HepG2 (cell line): ENCODE results near the gene ATN1. TPM values are rescaled to one million over a fixed set of nuclear protein-coding genes. Genes with fewer than 3 reads are reported as not detected.

Source experiments
- ETV6 ChIP-seq: sonication (generic); formaldehyde crosslinking; conservative IDR thresholded peaks from 2 replicates; pipeline ENCODE4 v1.4.0; 2020; ENCODE audit warnings: missing genetic modification reagents
- GZF1 ChIP-seq: sonication (generic); formaldehyde crosslinking; IDR thresholded peaks from 2 replicates; pipeline ENCODE4 v1.5.1; 2020; ENCODE audit warnings: mild to moderate bottlenecking, missing genetic modification reagents
- HDAC1 ChIP-seq: sonication (generic); formaldehyde crosslinking; IDR thresholded peaks from 2 replicates; pipeline ENCODE4 v1.5.1; 2020; ENCODE audit warnings: mild to moderate bottlenecking, missing genetic modification reagents
- LCORL ChIP-seq, 2 experiments: fragments of 450-650 bp in 1 of 2; sonication (generic) in 1 of 2; formaldehyde crosslinking in 1 of 2; IDR thresholded peaks; 2 replicates each; pipeline versions ENCODE4 v1.5.0 to v1.6.1; 2017 to 2020; ENCODE audit warnings: antibody characterized with exemption in 1 of 2, missing genetic modification reagents in 1 of 2
- MAFF ChIP-seq: IDR thresholded peaks from 2 replicates; pipeline ENCODE4 v1.6.1; 2011; ENCODE audit warnings: low read depth, low read length, improper control_type of control experiment
- REPIN1 ChIP-seq: sonication (generic); formaldehyde crosslinking; IDR thresholded peaks from 2 replicates; pipeline ENCODE4 v1.8.0; 2022; ENCODE audit warnings: missing genetic modification reagents, low read depth, mild to moderate bottlenecking, borderline replicate concordance
- SOX5 ChIP-seq: IDR thresholded peaks from 2 replicates; pipeline ENCODE4 v1.6.1; 2016; ENCODE audit warnings: borderline replicate concordance
- TCF12 ChIP-seq, 2 experiments: fragments of 450-650 bp in 1 of 2; sonication (generic) in 1 of 2; formaldehyde crosslinking in 1 of 2; IDR thresholded peaks; 2 replicates each; pipeline versions ENCODE4 v1.6.1 to v1.8.0; 2017 to 2022; ENCODE audit warnings: antibody characterized with exemption in 1 of 2, mild to moderate bottlenecking in 1 of 2, missing genetic modification reagents in 1 of 2, moderate library complexity in 1 of 2
- THAP8 ChIP-seq: sonication (generic); formaldehyde crosslinking; IDR thresholded peaks from 2 replicates; pipeline ENCODE4 v1.5.1; 2020; ENCODE audit warnings: missing genetic modification reagents, mild to moderate bottlenecking, borderline replicate concordance
- ZBTB43 ChIP-seq: sonication (generic); formaldehyde crosslinking; conservative IDR thresholded peaks from 2 replicates; pipeline ENCODE4 v1.4.0; 2020; ENCODE audit warnings: missing genetic modification reagents
- ZNF138 ChIP-seq: sonication (generic); formaldehyde crosslinking; IDR thresholded peaks from 2 replicates; pipeline ENCODE4 v1.5.0; 2020; ENCODE audit warnings: mild to moderate bottlenecking, low read depth, missing genetic modification reagents
- ZNF556 ChIP-seq: sonication (generic); formaldehyde crosslinking; IDR thresholded peaks from 2 replicates; pipeline ENCODE4 v1.4.0; 2020; ENCODE audit warnings: mild to moderate bottlenecking, missing genetic modification reagents, borderline replicate concordance
- ZNF569 ChIP-seq: sonication (generic); formaldehyde crosslinking; IDR thresholded peaks from 2 replicates; pipeline ENCODE4 v1.5.0; 2020; ENCODE audit warnings: mild to moderate bottlenecking, missing genetic modification reagents, moderate library complexity, borderline replicate concordance
- ZNF614 ChIP-seq: IDR thresholded peaks from 2 replicates; pipeline ENCODE4 v1.6.1; 2018; ENCODE audit warnings: missing biosample characterization, missing genetic modification reagents, inconsistent platforms, borderline replicate concordance
- ZNF740 ChIP-seq: sonication (generic); formaldehyde crosslinking; IDR thresholded peaks from 2 replicates; pipeline ENCODE4 v1.4.0; 2020; ENCODE audit warnings: missing genetic modification reagents
- ZUFSP ChIP-seq: sonication (generic); formaldehyde crosslinking; IDR thresholded peaks from 2 replicates; pipeline ENCODE4 v1.9.0; 2021; ENCODE audit warnings: missing genetic modification reagents, mild to moderate bottlenecking, borderline replicate concordance
- polyA plus RNA-seq, 8 experiments: library from polyadenylated mRNA; depleted of rRNA in 3 of 8; stranded (reverse) in 7 of 8; unstranded in 1 of 8; fragments of >200 nt; fragmentation: Illumina TruSeq in 4 of 8; extraction: Trizol in 4 of 8; gene quantifications; 2 replicates each; pipeline versions ENCODE4 v1.2.1 to v1.2.3, GENCODE V29; 2011 to 2016; ENCODE audit warnings: low read depth in 4 of 8, missing spikeins in 1 of 8, mixed read lengths in 1 of 8; ENCODE audit not compliant: insufficient read depth in 1 of 8
- total RNA-seq, 5 experiments: library from RNA; depleted of rRNA; stranded (reverse); fragments of >200 nt; fragmentation: Illumina TruSeq; extraction: Trizol; gene quantifications; 2 replicates each; pipeline ENCODE4 v1.2.3, GENCODE V29; 2016; ENCODE audit warnings: low read depth in 1 of 5

The ATN1 gene
- total and polyA plus RNA-seq, 2 of the 13 experiments (the other 11 are each of a cell fraction or from before 2014, with no cell fraction given): 2.1 to 8.6 TPM

- TF ChIP-seq ZBTB43 (CRISPR knock-in tag): no peak; the same call in 1 of the 2 replicates
- peak; percentile 78 for TF ChIP-seq HDAC1
- TF ChIP-seq ZNF569: no peak
- TF ChIP-seq ZNF614 (CRISPR knock-in tag): peak; percentile 91; the same call in 1 of the 2 replicates
- peak; percentile 57; the same call in 1 of the 2 replicates for TF ChIP-seq MAFF
- peak; percentile 63; the same call in 1 of the 2 replicates for TF ChIP-seq SOX5
- no peak for TF ChIP-seq ZUFSP (CRISPR knock-in tag)
- 0 out of 2 replicates have a peak, but pooled peaks have one; percentile 50 for TF ChIP-seq ZNF138 (CRISPR knock-in tag)
- TF ChIP-seq REPIN1 (CRISPR knock-in tag): peak; percentile 79
- TF ChIP-seq TCF12 (IDR thresholded peaks at IDR 0.05): no peak
- peak; percentile 61; the same call in 1 of the 2 replicates for TF ChIP-seq TCF12 (CRISPR knock-in tag; IDR thresholded peaks at IDR 0.05)
- no peak for TF ChIP-seq GZF1 (CRISPR knock-in tag)
- no peak for TF ChIP-seq ZNF740 (CRISPR knock-in tag)
- TF ChIP-seq ETV6 (CRISPR knock-in tag): peak; percentile 66; the same call in 1 of the 2 replicates
- TF ChIP-seq LCORL (IDR thresholded peaks at IDR 0.05): no peak
- TF ChIP-seq LCORL (CRISPR knock-in tag; IDR thresholded peaks at IDR 0.05): peak; percentile 94
- TF ChIP-seq ZNF556 (CRISPR knock-in tag): peak; percentile 52; the same call in 1 of the 2 replicates
- TF ChIP-seq THAP8 (CRISPR knock-in tag): no peak
- TF ChIP-seq, all 625 proteins: peak for 310
These were observed 36.7 kb upstream of the ATN1 start (continued) for GRCh38 chr12:6890789-6891645.
